ACHN (cell line): ENCODE data around the gene SCPEP1.

Source experiments
- DNase-seq: peaks from one replicate; pipeline ENCODE4 v3.0.0-alpha.2; 2015
- in situ Hi-C: cut with HindIII; loops from 2 replicates; pipeline ENCODE4 v1.10.0; 2017; ENCODE audit warnings: low sequenced_read_pairs, low pct_ligation_motif_present, low pct_unique_long_range_greater_than_20kb

SCPEP1 gene

GRCh38 chr17:57025876-57026275 is 47.9 kb downstream of the SCPEP1 start:
- no peak for DNase-seq
- in situ Hi-C loops = no loop called here

- in situ Hi-C loops = no loop called here
- no peak for DNase-seq
These were observed 49.9 kb downstream of the SCPEP1 start for GRCh38 chr17:57027852-57028251.

- in situ Hi-C loops = no loop called here
These were observed 54.4 kb downstream of the SCPEP1 start for GRCh38 chr17:57032343-57032742.

GRCh38 chr17:57033296-57033695 is 55.4 kb downstream of the SCPEP1 start:
- DNase-seq = no peak
- in situ Hi-C loops = no loop called here

More at GRCh38 chr17:57032343-57032742, 54.4 kb downstream of the SCPEP1 start:
- DNase-seq = no peak

- in situ Hi-C loops = no loop called here
- DNase-seq = no peak
These were observed 57.1 kb downstream of the SCPEP1 start for GRCh38 chr17:57034807-57035754.

- in situ Hi-C loops = no loop called here
- DNase-seq = no peak
These were observed 58.1 kb downstream of the SCPEP1 start for GRCh38 chr17:57035971-57036481.

GRCh38 chr17:57037411-57037810 is 59.5 kb downstream of the SCPEP1 start:
- no peak for DNase-seq
- in situ Hi-C loops = no loop called here

- no peak for DNase-seq
- in situ Hi-C loops = no loop called here
These were observed 60.6 kb downstream of the SCPEP1 start for GRCh38 chr17:57038486-57038885.

- no peak for DNase-seq
- in situ Hi-C loops = no loop called here
These were observed 62.6 kb downstream of the SCPEP1 start for GRCh38 chr17:57040571-57040970.

GRCh38 chr17:57043276-57043675 is 65.3 kb downstream of the SCPEP1 start:
- DNase-seq = no peak
- in situ Hi-C loops = no loop called here

GRCh38 chr17:57044976-57045867 is 67.3 kb downstream of the SCPEP1 start:
- in situ Hi-C loops = no loop called here
- DNase-seq = no peak

- in situ Hi-C loops = no loop called here
- DNase-seq = no peak
These were observed 68.2 kb downstream of the SCPEP1 start for GRCh38 chr17:57045868-57046704.

- in situ Hi-C loops = no loop called here
- DNase-seq = no peak
These were observed 68.8 kb downstream of the SCPEP1 start for GRCh38 chr17:57046749-57047148.

GRCh38 chr17:57048096-57048495 is 70.2 kb downstream of the SCPEP1 start:
- in situ Hi-C loops = no loop called here

GRCh38 chr17:57050306-57050705 is 72.4 kb downstream of the SCPEP1 start:
- in situ Hi-C loops = no loop called here
- no peak for DNase-seq

More at GRCh38 chr17:57048096-57048495, 70.2 kb downstream of the SCPEP1 start:
- DNase-seq = no peak

- no peak for DNase-seq
- in situ Hi-C loops = no loop called here
These were observed 74.0 kb downstream of the SCPEP1 start for GRCh38 chr17:57051886-57052361.
